ENCODE measurements around the gene RHCG.

Gene RHCG

DNA sequence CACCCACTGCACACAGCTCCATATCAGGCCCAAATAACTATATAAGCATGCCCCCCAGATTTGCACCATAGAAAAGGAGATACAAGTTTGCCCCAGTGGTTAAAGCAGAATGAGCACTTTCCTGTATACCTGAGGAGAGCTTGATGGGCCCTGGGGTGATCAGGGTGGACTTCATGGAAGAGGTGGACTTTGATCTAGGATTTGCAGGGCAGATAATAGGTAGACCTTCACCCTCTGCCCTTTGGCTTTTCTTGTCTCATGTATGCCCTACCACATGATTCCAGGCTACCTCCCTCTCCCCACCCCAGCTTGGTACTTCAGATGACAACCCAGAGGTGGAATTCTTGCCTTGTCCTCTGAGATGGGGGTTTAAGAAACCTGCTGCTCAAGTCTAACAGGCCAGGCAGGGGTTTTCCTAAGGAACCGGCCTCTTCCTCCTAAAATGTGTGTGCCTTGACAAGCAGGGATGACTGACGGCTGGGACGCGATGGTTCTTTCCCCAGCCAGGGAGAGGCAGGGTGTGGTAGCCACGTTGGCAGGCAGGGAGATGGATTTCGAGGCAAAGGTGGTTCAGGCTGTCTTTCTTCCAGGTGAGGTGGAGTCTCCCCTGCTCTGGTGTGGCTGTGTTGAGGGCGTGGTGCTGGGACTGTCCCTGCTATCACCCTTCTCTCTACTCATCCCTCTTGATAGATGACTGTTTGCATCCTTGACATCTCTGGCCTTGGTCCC is 6.6 kb upstream of the RHCG start:
- DNase-seq (ENCODE audit: extremely low spot score) = no peak
- ChIA-PET CTCF (interaction anchor here (0.6 to 1.9 kb wide), 2 partner anchors 10 to 341 kb away, joined by 3 to 4 read pairs; no protein-coding TSS in a partner anchor), POLR2A (interaction anchor here (2.6 kb wide), 1 partner anchor 72 kb away, joined by 12 read pairs; the partner anchor contains the start of gene TICRR)
- TF ChIP-seq ZNF384 (IDR thresholded peaks at IDR 0.05) = no peak

DNA sequence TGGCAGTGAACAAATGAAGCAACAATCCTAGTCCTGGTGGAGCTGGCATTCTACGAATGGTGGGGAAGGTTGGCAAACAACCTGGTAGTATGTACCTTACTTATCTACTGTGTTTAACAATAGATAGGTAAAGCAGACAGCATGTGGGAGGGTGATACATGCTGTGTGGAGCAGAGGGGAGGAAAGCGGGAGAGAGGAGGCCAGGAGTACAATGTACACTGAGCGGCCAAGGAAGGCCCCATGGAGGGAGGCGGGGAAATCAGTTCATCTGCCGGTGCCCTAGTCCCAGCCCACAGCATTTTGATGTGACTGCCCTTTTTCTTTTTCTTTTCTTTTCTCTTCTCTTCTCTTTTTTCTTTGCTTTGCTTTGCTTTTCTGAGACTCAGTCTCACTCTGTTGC is 5.3 kb upstream of the RHCG start:
- no peak for DNase-seq (ENCODE audit: extremely low spot score)
- TF ChIP-seq L3MBTL2 (conservative IDR thresholded peaks at IDR 0.05) = no peak
- no peak for TF ChIP-seq SP1 (IDR thresholded peaks at IDR 0.05)
- no peak for TF ChIP-seq TARDBP (IDR thresholded peaks at IDR 0.05)
- TF ChIP-seq ARNT (IDR thresholded peaks at IDR 0.05) = no peak
- TF ChIP-seq SUZ12 (IDR thresholded peaks at IDR 0.05) = no peak
- TF ChIP-seq NFRKB (IDR thresholded peaks at IDR 0.05) = no peak
- TF ChIP-seq, protein P1, sequence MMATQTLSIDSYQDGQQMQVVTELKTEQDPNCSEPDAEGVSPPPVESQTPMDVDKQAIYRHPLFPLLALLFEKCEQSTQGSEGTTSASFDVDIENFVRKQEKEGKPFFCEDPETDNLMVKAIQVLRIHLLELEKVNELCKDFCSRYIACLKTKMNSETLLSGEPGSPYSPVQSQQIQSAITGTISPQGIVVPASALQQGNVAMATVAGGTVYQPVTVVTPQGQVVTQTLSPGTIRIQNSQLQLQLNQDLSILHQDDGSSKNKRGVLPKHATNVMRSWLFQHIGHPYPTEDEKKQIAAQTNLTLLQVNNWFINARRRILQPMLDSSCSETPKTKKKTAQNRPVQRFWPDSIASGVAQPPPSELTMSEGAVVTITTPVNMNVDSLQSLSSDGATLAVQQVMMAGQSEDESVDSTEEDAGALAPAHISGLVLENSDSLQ (IDR thresholded peaks at IDR 0.05) = no peak
- TF ChIP-seq FOXM1 (IDR thresholded peaks at IDR 0.05; ENCODE audit: borderline replicate concordance) = no peak
- no peak for TF ChIP-seq CTBP1 (IDR thresholded peaks at IDR 0.05; ENCODE audit: borderline replicate concordance)
- TF ChIP-seq ELF4 (IDR thresholded peaks at IDR 0.05) = no peak
- TF ChIP-seq BHLHE40 (IDR thresholded peaks at IDR 0.05; ENCODE audit: borderline replicate concordance) = no peak
- TF ChIP-seq HDGF (IDR thresholded peaks at IDR 0.05; ENCODE audit: borderline replicate concordance) = no peak
- no peak for TF ChIP-seq FOXA1 (IDR thresholded peaks at IDR 0.05)
- no peak for TF ChIP-seq ZNF384 (IDR thresholded peaks at IDR 0.05)
- no peak for TF ChIP-seq LEF1 (IDR thresholded peaks at IDR 0.05; ENCODE audit: borderline replicate concordance)
- TF ChIP-seq FOXK2 (IDR thresholded peaks at IDR 0.05) = no peak
- ChIA-PET CTCF (interaction anchor here (1.9 kb wide), 1 partner anchor 8 kb away, joined by 4 read pairs; no protein-coding TSS in a partner anchor), POLR2A (interaction anchor here (2.6 kb wide), 1 partner anchor 74 kb away, joined by 12 read pairs; the partner anchor contains the start of gene TICRR)

DNA sequence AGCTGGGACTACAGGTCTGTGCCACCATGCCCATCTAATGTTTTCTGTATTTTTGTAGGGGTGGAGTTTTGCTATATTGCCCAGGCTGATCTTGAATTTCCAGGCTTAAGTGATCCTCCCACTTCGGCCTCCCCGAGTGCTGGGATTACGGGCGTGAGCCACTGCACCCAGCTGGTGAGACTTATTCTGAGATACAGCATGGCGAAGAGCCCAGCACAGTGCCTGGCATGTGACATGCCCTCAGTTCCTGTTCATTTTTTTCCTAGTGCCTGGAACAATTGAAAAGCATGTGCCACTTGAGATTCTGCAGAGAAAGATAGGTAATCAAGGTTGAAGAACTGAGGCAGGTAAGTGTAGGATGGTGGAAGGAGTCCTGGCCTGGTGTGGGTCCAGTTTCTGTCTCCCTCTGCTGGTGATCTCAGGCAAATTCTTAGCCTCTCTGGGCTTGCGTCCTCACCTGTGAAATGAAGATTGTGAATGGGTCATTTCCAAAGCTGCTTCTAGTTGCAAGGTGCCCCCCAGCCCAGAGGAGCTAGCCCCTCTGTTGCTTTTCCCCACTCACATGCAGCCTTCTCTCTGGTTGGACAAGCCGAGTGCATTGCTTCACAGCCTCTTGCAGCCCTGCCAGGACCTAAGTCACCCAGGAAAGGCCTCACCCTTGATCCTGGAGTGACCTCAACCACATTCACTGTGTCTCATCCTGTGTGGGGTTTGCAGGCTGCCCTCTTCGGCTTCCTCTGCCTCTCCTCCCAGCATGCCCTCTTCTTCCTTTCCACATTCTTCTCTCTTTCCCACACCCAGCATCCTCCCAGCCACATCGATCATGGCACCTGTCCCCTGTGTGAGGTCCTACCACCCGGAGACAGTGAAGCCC is 4.3 kb upstream of the RHCG start:
- ChIA-PET POLR2A (no interaction called here), CTCF (interaction anchor here (0.6 to 1.2 kb wide), 3 partner anchors 11 to 120 kb away, joined by 3 read pairs; no protein-coding TSS in a partner anchor)
- DNase-seq (ENCODE audit: extremely low spot score) = no peak
- TF ChIP-seq, protein P1 (IDR thresholded peaks at IDR 0.05) = no peak
- TF ChIP-seq ARNT (IDR thresholded peaks at IDR 0.05) = no peak
- TF ChIP-seq SP1 (IDR thresholded peaks at IDR 0.05) = no peak
- TF ChIP-seq CTBP1 (IDR thresholded peaks at IDR 0.05; ENCODE audit: borderline replicate concordance) = no peak
- TF ChIP-seq SUZ12 (IDR thresholded peaks at IDR 0.05) = no peak
- no peak for TF ChIP-seq BHLHE40 (IDR thresholded peaks at IDR 0.05; ENCODE audit: borderline replicate concordance)
- TF ChIP-seq NFRKB (IDR thresholded peaks at IDR 0.05) = no peak
- no peak for TF ChIP-seq ZNF384 (IDR thresholded peaks at IDR 0.05)
- TF ChIP-seq FOXM1 (IDR thresholded peaks at IDR 0.05; ENCODE audit: borderline replicate concordance) = no peak
- no peak for TF ChIP-seq HDGF (IDR thresholded peaks at IDR 0.05; ENCODE audit: borderline replicate concordance)
- TF ChIP-seq L3MBTL2 (conservative IDR thresholded peaks at IDR 0.05) = no peak
- no peak for TF ChIP-seq ELF4 (IDR thresholded peaks at IDR 0.05)
- no peak for TF ChIP-seq FOXK2 (IDR thresholded peaks at IDR 0.05)
- no peak for TF ChIP-seq TARDBP (IDR thresholded peaks at IDR 0.05)
- no peak for TF ChIP-seq LEF1 (IDR thresholded peaks at IDR 0.05; ENCODE audit: borderline replicate concordance)
- no peak for TF ChIP-seq FOXA1 (IDR thresholded peaks at IDR 0.05)

DNA sequence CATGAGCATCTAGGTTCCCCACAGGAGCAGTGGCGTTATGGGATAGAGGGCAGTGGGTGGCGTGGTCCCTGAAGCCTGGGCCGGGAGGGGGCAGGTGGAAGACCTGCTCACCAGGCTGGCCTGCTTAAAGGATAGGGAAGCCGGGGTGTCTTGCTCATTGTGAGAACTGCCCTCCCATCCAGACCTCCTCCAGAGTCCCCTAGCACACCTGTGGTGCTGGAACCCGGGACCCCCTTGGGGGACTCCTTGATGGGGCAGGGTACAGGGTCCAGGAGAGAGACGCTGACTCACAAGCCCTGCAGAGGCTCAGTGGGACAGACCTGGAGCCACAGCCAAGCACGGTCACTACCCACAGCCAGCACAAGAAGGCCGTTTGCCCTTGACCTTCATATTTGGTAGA is 2.8 kb upstream of the RHCG start:
- no peak for TF ChIP-seq FOXA1 (IDR thresholded peaks at IDR 0.05)
- no peak for TF ChIP-seq ARNT (IDR thresholded peaks at IDR 0.05)
- no peak for TF ChIP-seq LEF1 (IDR thresholded peaks at IDR 0.05; ENCODE audit: borderline replicate concordance)
- TF ChIP-seq FOXM1 (IDR thresholded peaks at IDR 0.05; ENCODE audit: borderline replicate concordance) = no peak
- ChIA-PET CTCF (no interaction called here), POLR2A (no interaction called here)
- no peak for DNase-seq (ENCODE audit: extremely low spot score)

GRCh38 chr15:89498574-89498906 is 2.2 kb upstream of the RHCG start:
- TF ChIP-seq NFRKB (IDR thresholded peaks at IDR 0.05) (no peak), FOXM1 (IDR thresholded peaks at IDR 0.05; ENCODE audit: borderline replicate concordance) (no peak), FOXA1 (IDR thresholded peaks at IDR 0.05) (no peak), TARDBP (IDR thresholded peaks at IDR 0.05) (no peak), L3MBTL2 (conservative IDR thresholded peaks at IDR 0.05) (no peak), ARNT (IDR thresholded peaks at IDR 0.05) (no peak), ELF4 (IDR thresholded peaks at IDR 0.05) (no peak), FOXK2 (IDR thresholded peaks at IDR 0.05) (no peak), SUZ12 (IDR thresholded peaks at IDR 0.05) (no peak), HDGF (IDR thresholded peaks at IDR 0.05; ENCODE audit: borderline replicate concordance) (no peak), ZNF384 (IDR thresholded peaks at IDR 0.05) (no peak), CTBP1 (IDR thresholded peaks at IDR 0.05; ENCODE audit: borderline replicate concordance) (no peak), BHLHE40 (IDR thresholded peaks at IDR 0.05; ENCODE audit: borderline replicate concordance) (no peak), LEF1 (IDR thresholded peaks at IDR 0.05; ENCODE audit: borderline replicate concordance) (no peak), SP1 (IDR thresholded peaks at IDR 0.05) (no peak)
- TF ChIP-seq, protein P1 (IDR thresholded peaks at IDR 0.05) = no peak
- ChIA-PET CTCF (interaction anchor here (0.6 kb wide), 1 partner anchor 41 kb away, joined by 3 read pairs; no protein-coding TSS in a partner anchor), POLR2A (interaction anchor here (0.6 kb wide), 1 partner anchor 77 kb away, joined by 4 read pairs; the partner anchor contains the start of gene TICRR)
- DNase-seq (ENCODE audit: extremely low spot score) = no peak
